DOHH2 (cell line): ENCODE measurements around the gene SDC1.

ENCODE experiments used
- EZH2phosphoT487 ChIP-seq: fragments of 200-600 bp; sonication (generic); IDR thresholded peaks from 2 replicates; pipeline ENCODE4 v1.6.1; 2017; ENCODE audit warnings: borderline replicate concordance, mild to moderate bottlenecking, antibody characterized with exemption, low read length, moderate library complexity, mixed read lengths
- TF ChIP-seq, protein P1 (sequence below): fragments of 200-600 bp; sonication (generic); IDR thresholded peaks from one replicate; pipeline ENCODE4 v1.5.1; 2014; ENCODE audit warnings: antibody characterized with exemption, mild to moderate bottlenecking, low read depth, low read length; ENCODE audit not compliant: poor library complexity, severe bottlenecking

DNA sequence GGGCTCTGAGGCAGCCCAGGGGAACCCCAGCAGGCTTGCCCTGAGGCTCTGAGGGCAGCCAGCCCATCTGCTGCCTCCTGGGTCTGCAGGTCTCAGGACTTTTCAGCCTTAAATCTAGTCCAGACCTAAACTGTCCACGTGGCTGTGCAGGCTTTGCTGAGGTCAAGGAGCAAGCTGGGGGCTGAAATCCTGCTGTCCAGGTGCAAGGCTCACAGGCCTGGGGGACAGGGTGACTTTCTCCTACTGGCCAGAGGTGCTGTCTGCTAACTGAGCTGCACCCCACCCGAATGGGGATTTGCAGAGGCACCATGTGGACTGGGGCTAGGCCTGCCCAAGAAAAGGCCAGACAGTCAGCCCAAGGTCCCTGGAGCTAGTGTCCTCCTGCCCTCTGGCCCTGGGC lies 32.1 kb downstream of the SDC1 start:
- TF ChIP-seq, protein P1, sequence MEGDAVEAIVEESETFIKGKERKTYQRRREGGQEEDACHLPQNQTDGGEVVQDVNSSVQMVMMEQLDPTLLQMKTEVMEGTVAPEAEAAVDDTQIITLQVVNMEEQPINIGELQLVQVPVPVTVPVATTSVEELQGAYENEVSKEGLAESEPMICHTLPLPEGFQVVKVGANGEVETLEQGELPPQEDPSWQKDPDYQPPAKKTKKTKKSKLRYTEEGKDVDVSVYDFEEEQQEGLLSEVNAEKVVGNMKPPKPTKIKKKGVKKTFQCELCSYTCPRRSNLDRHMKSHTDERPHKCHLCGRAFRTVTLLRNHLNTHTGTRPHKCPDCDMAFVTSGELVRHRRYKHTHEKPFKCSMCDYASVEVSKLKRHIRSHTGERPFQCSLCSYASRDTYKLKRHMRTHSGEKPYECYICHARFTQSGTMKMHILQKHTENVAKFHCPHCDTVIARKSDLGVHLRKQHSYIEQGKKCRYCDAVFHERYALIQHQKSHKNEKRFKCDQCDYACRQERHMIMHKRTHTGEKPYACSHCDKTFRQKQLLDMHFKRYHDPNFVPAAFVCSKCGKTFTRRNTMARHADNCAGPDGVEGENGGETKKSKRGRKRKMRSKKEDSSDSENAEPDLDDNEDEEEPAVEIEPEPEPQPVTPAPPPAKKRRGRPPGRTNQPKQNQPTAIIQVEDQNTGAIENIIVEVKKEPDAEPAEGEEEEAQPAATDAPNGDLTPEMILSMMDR, result no peak
- TF ChIP-seq EZH2phosphoT487, result no peak
